Esophagus squamous epithelium (tissue), 4 donors: ENCODE results near the gene LDLRAD4.

ENCODE experiments used
- POLR2A ChIP-seq, 4 donors: fragments of 450-650 bp; IDR thresholded peaks; one replicate each; pipeline ENCODE4 v1.6.1; 2017; ENCODE audit warnings: antibody characterized with exemption in 4 of 4, mild to moderate bottlenecking in 4 of 4, moderate library complexity in 3 of 4
- TF ChIP-seq, protein P1 (sequence below), 6 experiments: fragments of 450-650 bp in 4 of 6; fragments of 200-600 bp in 2 of 6; sonication (generic) in 2 of 6; IDR thresholded peaks; one replicate each; pipeline ENCODE4 v1.5.1; 2016 to 2019; ENCODE audit warnings: antibody characterized with exemption in 6 of 6, mild to moderate bottlenecking in 4 of 6, moderate library complexity in 4 of 6

DNA sequence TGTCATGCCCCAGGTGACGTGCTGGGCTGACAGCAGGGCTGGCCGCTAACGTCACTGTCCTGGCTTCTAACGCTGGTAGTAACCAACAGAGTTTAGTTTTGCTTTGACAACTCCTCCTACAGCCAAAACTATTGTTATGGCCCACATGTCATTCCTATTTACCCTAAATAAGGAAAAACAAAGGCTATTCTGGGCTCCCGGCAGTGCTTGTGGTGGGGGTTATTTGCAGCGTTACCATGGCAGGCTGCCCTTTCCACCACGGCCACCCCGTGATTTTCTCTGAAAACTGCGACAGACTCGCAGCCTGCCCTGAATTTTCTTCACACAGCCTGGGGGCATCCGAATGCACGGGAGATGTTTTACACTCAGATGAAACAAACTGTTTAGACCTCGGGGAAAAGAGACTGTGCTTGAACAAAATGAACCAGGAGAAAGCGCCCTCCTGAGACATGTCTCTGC, 392.6 kb downstream of the LDLRAD4 start:
- TF ChIP-seq, protein P1, sequence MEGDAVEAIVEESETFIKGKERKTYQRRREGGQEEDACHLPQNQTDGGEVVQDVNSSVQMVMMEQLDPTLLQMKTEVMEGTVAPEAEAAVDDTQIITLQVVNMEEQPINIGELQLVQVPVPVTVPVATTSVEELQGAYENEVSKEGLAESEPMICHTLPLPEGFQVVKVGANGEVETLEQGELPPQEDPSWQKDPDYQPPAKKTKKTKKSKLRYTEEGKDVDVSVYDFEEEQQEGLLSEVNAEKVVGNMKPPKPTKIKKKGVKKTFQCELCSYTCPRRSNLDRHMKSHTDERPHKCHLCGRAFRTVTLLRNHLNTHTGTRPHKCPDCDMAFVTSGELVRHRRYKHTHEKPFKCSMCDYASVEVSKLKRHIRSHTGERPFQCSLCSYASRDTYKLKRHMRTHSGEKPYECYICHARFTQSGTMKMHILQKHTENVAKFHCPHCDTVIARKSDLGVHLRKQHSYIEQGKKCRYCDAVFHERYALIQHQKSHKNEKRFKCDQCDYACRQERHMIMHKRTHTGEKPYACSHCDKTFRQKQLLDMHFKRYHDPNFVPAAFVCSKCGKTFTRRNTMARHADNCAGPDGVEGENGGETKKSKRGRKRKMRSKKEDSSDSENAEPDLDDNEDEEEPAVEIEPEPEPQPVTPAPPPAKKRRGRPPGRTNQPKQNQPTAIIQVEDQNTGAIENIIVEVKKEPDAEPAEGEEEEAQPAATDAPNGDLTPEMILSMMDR (IDR thresholded peaks at IDR 0.05): no peak
- no peak for TF ChIP-seq POLR2A (IDR thresholded peaks at IDR 0.05)
